ENCODE data around the gene GPR176. TPM values are rescaled to one million over a fixed set of nuclear protein-coding genes. Genes with fewer than 3 reads are reported as not detected.
A peak's percentile ranks its signal among the peaks of the same experiment; 100 is the strongest.

GPR176 gene
- polyA plus RNA-seq, 3 donors, result 0.08 to 0.18 TPM; not detected in 1

DNA sequence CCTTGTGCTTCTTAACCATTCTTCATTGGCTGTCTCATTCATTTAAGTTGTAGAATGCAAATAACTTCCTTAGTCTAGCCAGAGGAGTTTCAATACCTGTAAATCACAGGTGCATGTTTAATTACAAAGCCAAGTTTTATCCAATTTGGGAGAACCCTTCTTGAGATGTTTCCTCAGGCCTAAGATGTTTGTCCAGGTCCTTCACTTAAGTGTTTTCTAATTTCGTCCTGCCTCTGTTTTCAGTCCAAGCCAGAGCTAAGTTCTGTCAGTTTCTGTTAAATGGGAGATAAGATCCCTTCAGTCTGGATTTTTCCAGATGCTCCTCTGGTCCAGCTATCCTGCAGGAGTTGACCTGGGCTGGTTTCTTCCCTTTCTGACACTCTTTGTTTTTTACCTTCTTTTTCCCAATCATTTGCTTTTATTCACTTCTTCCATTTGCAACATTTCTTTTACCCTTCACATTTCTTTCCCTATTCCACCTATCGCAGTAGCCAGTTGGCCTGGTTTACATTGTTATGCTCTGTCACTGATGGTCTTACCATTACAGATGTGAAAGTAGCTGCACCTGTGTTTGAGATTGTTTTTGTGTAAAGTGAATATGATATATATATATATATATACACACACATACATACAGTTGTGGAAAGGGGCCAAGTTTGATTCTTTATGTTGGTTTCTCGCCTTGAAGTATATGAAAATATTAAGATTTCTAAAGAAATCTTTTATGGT is 48.4 kb upstream of the GPR176 start:
- peaks cover 70 to 79% of the 10 kb centered on the region in 2 donors for H3K36me3 Mint-ChIP-seq
- no peak overlapping the region for H3K4me2 ChIP-seq (replicated peaks; ENCODE audit: extremely low read depth, low read length, poor library complexity, severe bottlenecking)
- H3K4me3 Mint-ChIP-seq, result no peak overlapping the region

DNA sequence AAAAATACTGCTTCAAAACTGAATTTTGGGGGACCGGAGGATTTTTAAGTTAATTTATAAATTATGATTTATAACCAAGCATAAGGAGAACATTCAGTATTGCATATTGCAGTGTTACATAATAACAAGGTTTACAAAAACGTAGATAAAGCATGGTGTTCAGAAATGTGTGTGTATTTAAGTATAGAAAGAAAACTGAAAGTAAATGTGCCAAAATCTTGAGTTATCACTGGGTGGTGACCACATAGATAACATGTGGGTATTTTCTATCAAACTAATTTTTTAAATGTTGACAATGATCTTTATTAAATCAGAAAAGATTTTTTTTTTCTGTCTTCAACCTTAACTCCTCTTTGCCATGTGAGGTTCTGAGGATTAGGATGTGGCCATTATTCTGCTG is 46.5 kb upstream of the GPR176 start:
- Mint-ChIP-seq H3K27ac (no peak overlapping the region), H3K4me1 (peaks cover 7% of the 10 kb centered on the region), H3K36me3 (peaks cover 67 to 68% of the 10 kb centered on the region in 2 donors), H3K9me3 (no peaks in the 10 kb centered on the region), H3K27me3 (ENCODE audit: low read depth in 3 of 3) (no peaks in the 10 kb centered on the region), H3K4me3 (no peak overlapping the region)
- Histone ChIP-seq H3K36me3 (replicated peaks in 1 of 2; ENCODE audit: control insufficient read depth in 1 of 2, insufficient read depth in 2 of 2, low read length in 2 of 2) (peaks cover 66 to 86% of the 10 kb centered on the region in 2 donors), H3K9ac (ENCODE audit: insufficient read depth, low read length, poor library complexity, severe bottlenecking) (no peak overlapping the region), H3K9me3 (replicated peaks in 1 of 2; ENCODE audit: control insufficient read depth in 1 of 2, insufficient read depth in 1 of 2, low read length in 2 of 2) (no peaks in the 10 kb centered on the region), H3K27ac (ENCODE audit: low read depth in 1 of 2, low read length in 2 of 2) (no peak overlapping the region), H2AFZ (ENCODE audit: insufficient read depth, low read depth, low read length, poor library complexity, severe bottlenecking) (no peak overlapping the region), H3K79me2 (ENCODE audit: insufficient read depth, low read length) (no peaks in the 10 kb centered on the region), H3K4me3 (replicated peaks in 1 of 3; ENCODE audit: low read depth in 2 of 3, low read length in 3 of 3) (no peak overlapping the region), H4K20me1 (ENCODE audit: insufficient read depth, low read length) (no peaks in the 10 kb centered on the region), H3K27me3 (ENCODE audit: control insufficient read depth in 2 of 2, insufficient read depth in 2 of 2, low read length in 2 of 2) (no peaks in the 10 kb centered on the region), H3K4me2 (replicated peaks; ENCODE audit: extremely low read depth, low read length, poor library complexity, severe bottlenecking) (no peak overlapping the region), H3K4me1 (ENCODE audit: control insufficient read depth in 1 of 2, insufficient read depth in 2 of 2, low read length in 2 of 2) (no peaks in the 10 kb centered on the region)
- DNase-seq, result no peak
- WGBS (ENCODE audit: insufficient coverage), result no CpG with 5 or more reads among the region's 2 CpGs
- intact Hi-C loops (cut with micrococcal nuclease), result no loop called here
- TF ChIP-seq, protein P1, sequence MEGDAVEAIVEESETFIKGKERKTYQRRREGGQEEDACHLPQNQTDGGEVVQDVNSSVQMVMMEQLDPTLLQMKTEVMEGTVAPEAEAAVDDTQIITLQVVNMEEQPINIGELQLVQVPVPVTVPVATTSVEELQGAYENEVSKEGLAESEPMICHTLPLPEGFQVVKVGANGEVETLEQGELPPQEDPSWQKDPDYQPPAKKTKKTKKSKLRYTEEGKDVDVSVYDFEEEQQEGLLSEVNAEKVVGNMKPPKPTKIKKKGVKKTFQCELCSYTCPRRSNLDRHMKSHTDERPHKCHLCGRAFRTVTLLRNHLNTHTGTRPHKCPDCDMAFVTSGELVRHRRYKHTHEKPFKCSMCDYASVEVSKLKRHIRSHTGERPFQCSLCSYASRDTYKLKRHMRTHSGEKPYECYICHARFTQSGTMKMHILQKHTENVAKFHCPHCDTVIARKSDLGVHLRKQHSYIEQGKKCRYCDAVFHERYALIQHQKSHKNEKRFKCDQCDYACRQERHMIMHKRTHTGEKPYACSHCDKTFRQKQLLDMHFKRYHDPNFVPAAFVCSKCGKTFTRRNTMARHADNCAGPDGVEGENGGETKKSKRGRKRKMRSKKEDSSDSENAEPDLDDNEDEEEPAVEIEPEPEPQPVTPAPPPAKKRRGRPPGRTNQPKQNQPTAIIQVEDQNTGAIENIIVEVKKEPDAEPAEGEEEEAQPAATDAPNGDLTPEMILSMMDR (IDR thresholded peaks at IDR 0.05), result no peak

More for the DNA sequence above, 48.4 kb upstream of the GPR176 start:
- H3K4me3 ChIP-seq (replicated peaks in 1 of 3; ENCODE audit: low read depth in 2 of 3, low read length in 3 of 3), result no peak overlapping the region
- peak overlapping the region in 1 of 7 donors; percentile 36 for H3K27ac Mint-ChIP-seq
- H3K9me3 ChIP-seq (replicated peaks in 1 of 2; ENCODE audit: control insufficient read depth in 1 of 2, insufficient read depth in 1 of 2, low read length in 2 of 2), result no peaks in the 10 kb centered on the region
- intact Hi-C loops (cut with micrococcal nuclease), result no loop called here
- no peaks in the 10 kb centered on the region for H3K27me3 ChIP-seq (ENCODE audit: control insufficient read depth in 2 of 2, insufficient read depth in 2 of 2, low read length in 2 of 2)
- H4K20me1 ChIP-seq (ENCODE audit: insufficient read depth, low read length), result no peaks in the 10 kb centered on the region
- no peak for DNase-seq
- no peaks in the 10 kb centered on the region for H3K79me2 ChIP-seq (ENCODE audit: insufficient read depth, low read length)
- no peaks in the 10 kb centered on the region for H3K27me3 Mint-ChIP-seq (ENCODE audit: low read depth in 3 of 3)
- no peaks in the 10 kb centered on the region for H3K9me3 Mint-ChIP-seq
- H3K27ac ChIP-seq (ENCODE audit: low read depth in 1 of 2, low read length in 2 of 2), result no peak overlapping the region
- WGBS (ENCODE audit: insufficient coverage), result no CpG with 5 or more reads among the region's 3 CpGs
- peaks cover 60 to 87% of the 10 kb centered on the region in 2 donors for H3K36me3 ChIP-seq (replicated peaks in 1 of 2; ENCODE audit: control insufficient read depth in 1 of 2, insufficient read depth in 2 of 2, low read length in 2 of 2)
- TF ChIP-seq, protein P1 (IDR thresholded peaks at IDR 0.05), result no peak
- no peak overlapping the region for H2AFZ ChIP-seq (ENCODE audit: insufficient read depth, low read depth, low read length, poor library complexity, severe bottlenecking)
- no peak overlapping the region for H3K9ac ChIP-seq (ENCODE audit: insufficient read depth, low read length, poor library complexity, severe bottlenecking)
- H3K4me1 ChIP-seq (ENCODE audit: control insufficient read depth in 1 of 2, insufficient read depth in 2 of 2, low read length in 2 of 2), result no peaks in the 10 kb centered on the region
- H3K4me1 Mint-ChIP-seq, result peaks cover 7% of the 10 kb centered on the region
